AG09309 (cell line): ENCODE data around the gene KASH5.

Experiments used
- DNase-seq: peaks from one replicate; pipeline ENCODE4 v3.0.0-alpha.2; 2010; ENCODE audit warnings: low read depth
- H3K4me3 ChIP-seq: 2 replicates; pipeline ENCODE4 v1.5.1; 2011; ENCODE audit warnings: mild to moderate bottlenecking, low read depth, low read length, moderate library complexity; ENCODE audit not compliant: control insufficient read depth
- CTCF ChIP-seq: IDR thresholded peaks from 2 replicates; pipeline ENCODE4 v1.5.1; 2011; ENCODE audit warnings: mild to moderate bottlenecking, low read depth, low read length, inconsistent platforms; ENCODE audit not compliant: insufficient read depth, control insufficient read depth; ENCODE audit errors: missing control alignments

KASH5 gene

GRCh38 chr19:49425922-49426592 is 38.0 kb downstream of the KASH5 start:
- H3K4me3 ChIP-seq = no peak overlapping the region
- no peak for DNase-seq
- no peak for TF ChIP-seq CTCF

DNA sequence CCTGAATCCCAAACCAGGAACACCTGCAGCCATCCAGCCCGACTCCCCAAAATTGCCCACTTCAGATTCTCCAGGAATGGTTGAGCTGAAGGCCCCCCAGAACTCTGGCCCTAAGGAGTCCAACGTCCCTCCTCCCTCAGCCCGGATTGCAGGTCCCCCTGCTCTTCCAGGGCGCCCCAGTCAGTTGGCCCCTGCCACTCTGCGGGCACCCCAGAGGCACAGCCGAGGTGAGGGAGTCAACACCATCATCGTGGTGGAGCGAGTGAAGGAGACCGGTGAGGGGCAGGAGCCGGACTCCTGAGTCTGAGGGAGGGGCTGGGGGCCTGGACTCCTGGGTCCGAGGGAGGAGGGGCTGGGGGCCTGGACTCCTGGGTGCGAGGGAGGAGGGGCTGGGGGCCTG is 39.3 kb downstream of the KASH5 start:
- no peak overlapping the region for H3K4me3 ChIP-seq
- DNase-seq = no peak
- no peak for TF ChIP-seq CTCF

GRCh38 chr19:49427855-49428546 is 40.0 kb downstream of the KASH5 start:
- TF ChIP-seq CTCF = no peak
- no peak for DNase-seq
- no peak overlapping the region for H3K4me3 ChIP-seq

- TF ChIP-seq CTCF = no peak
- no peak for DNase-seq
- H3K4me3 ChIP-seq = no peak overlapping the region
These were observed 40.8 kb downstream of the KASH5 start for GRCh38 chr19:49428547-49429451.

GRCh38 chr19:49430172-49430677 is 42.2 kb downstream of the KASH5 start:
- H3K4me3 ChIP-seq = no peak overlapping the region
- TF ChIP-seq CTCF = no peak
- DNase-seq = no peak

DNA sequence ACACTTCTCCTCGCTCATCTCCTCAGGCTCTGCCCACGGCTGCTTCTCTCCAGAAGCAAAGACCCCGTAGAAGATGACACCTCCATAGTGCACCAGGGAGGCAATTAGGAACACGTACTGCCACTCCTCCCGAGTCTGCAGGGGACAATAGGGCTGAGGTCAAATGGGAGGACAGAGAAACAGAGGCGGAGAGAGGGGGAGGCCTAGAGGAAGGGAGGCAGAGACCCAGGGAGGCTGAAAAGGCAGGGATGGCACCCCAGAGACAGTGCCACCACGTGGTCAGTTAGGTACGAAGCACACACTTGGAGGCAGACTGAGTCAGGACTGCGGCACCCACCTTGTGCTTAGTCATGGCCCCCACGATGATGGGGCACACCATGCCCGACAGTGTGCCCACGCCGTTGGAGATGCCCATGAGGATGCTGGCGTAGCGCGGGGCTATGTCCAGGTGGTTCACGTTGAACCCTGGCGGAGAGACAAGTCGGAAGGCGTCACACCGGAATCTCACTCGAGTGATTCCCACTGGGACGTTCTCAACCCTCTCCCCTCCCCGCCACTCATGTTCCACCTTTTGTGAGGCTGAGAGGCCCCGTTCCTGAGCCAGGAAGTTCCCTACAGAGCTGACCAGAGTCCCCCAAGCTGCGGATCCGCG is 42.8 kb downstream of the KASH5 start:
- no peak overlapping the region for H3K4me3 ChIP-seq
- DNase-seq = no peak
- TF ChIP-seq CTCF = peak; percentile 34
